ENCODE results near the gene SENP1.

GRCh38 chr12:48015954-48016353, 89.9 kb downstream of the SENP1 start:
- TF ChIP-seq CTCF (IDR thresholded peaks at IDR 0.05) = no peak
- no peak for TF ChIP-seq POLR2A (IDR thresholded peaks at IDR 0.05)
